Breast epithelium (tissue), 3 donors: Measurements from ENCODE around the gene IL17F.

Source experiments
- POLR2A ChIP-seq: fragments of 450-650 bp; IDR thresholded peaks from one replicate; pipeline ENCODE4 v1.6.1; 2016; ENCODE audit warnings: antibody characterized with exemption, mild to moderate bottlenecking, moderate library complexity
- POLR2AphosphoS5 ChIP-seq, 3 donors: sonication (generic); formaldehyde crosslinking; IDR thresholded peaks; one replicate each; pipeline ENCODE4 v1.6.1; 2017; ENCODE audit warnings: antibody characterized with exemption in 3 of 3
- TF ChIP-seq, protein P1 (sequence below), 3 donors: fragments of 450-650 bp; IDR thresholded peaks; one replicate each; pipeline ENCODE4 v1.5.1; 2016 to 2017; ENCODE audit warnings: antibody characterized with exemption in 3 of 3, mild to moderate bottlenecking in 3 of 3, moderate library complexity in 3 of 3

DNA sequence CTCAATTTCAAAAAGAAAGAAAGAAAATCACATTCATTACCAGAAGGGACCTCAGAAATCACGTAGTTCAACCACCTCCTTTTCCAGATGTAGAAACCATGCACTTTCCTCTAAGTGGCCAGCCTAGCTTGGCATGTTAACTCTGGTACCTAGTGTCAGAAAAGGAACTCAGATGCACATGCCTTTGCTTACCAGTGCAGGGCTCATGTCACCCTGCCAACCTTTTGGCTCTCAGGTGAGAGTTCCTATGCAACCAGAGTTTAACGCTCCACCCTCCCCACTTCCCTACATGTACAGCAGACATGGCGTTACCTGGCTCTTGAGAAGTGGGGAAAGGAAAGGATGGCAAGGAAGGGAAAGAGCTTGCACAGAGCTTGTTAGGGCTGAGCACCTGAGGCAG lies 16.3 kb upstream of the IL17F start:
- TF ChIP-seq POLR2A (no peak), POLR2AphosphoS5 (IDR thresholded peaks at IDR 0.05) (no peak)
- TF ChIP-seq, protein P1, sequence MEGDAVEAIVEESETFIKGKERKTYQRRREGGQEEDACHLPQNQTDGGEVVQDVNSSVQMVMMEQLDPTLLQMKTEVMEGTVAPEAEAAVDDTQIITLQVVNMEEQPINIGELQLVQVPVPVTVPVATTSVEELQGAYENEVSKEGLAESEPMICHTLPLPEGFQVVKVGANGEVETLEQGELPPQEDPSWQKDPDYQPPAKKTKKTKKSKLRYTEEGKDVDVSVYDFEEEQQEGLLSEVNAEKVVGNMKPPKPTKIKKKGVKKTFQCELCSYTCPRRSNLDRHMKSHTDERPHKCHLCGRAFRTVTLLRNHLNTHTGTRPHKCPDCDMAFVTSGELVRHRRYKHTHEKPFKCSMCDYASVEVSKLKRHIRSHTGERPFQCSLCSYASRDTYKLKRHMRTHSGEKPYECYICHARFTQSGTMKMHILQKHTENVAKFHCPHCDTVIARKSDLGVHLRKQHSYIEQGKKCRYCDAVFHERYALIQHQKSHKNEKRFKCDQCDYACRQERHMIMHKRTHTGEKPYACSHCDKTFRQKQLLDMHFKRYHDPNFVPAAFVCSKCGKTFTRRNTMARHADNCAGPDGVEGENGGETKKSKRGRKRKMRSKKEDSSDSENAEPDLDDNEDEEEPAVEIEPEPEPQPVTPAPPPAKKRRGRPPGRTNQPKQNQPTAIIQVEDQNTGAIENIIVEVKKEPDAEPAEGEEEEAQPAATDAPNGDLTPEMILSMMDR (IDR thresholded peaks at IDR 0.05), result no peak
